Ascending aorta (tissue), 2 donors: ENCODE data around the gene RAD51B. TPM values are rescaled to one million over a fixed set of nuclear protein-coding genes. Genes with fewer than 3 reads are reported as not detected.
A peak's percentile ranks its signal among the peaks of the same experiment; 100 is the strongest.

Experiments
- DNase-seq, 2 donors: peaks; one replicate each; pipeline ENCODE4 v3.0.0-alpha.2; 2019; ENCODE audit warnings: low spot score in 2 of 2
- H3K27ac ChIP-seq, 2 donors: fragments of 200-600 bp; sonication (generic); one replicate each; pipeline ENCODE4 v1.5.1; 2016 to 2017; ENCODE audit warnings: mild to moderate bottlenecking in 1 of 2
- H3K27me3 ChIP-seq: fragments of 200-600 bp; sonication (generic); one replicate; pipeline ENCODE4 v1.5.1; 2017
- H3K36me3 ChIP-seq, 2 donors: fragments of 200-600 bp; sonication (generic); one replicate each; pipeline ENCODE4 v1.5.1; 2016
- H3K4me1 ChIP-seq, 2 donors: fragments of 200-600 bp; sonication (generic); one replicate each; pipeline ENCODE4 v1.5.1; 2016 to 2017; ENCODE audit warnings: mild to moderate bottlenecking in 1 of 2
- H3K4me3 ChIP-seq, 2 donors: fragments of 200-600 bp; sonication (generic); one replicate each; pipeline ENCODE4 v1.5.1; 2016 to 2017; ENCODE audit warnings: mild to moderate bottlenecking in 1 of 2
- H3K9me3 ChIP-seq, 2 donors: fragments of 200-600 bp; sonication (generic); one replicate each; pipeline ENCODE4 v1.5.1; 2016
- CTCF ChIP-seq, 3 experiments: fragments of 200-600 bp in 2 of 3; fragments of 450-650 bp in 1 of 3; sonication (generic) in 2 of 3; IDR thresholded peaks; one replicate each; pipeline ENCODE4 v1.5.1; 2016 to 2019; ENCODE audit warnings: antibody characterized with exemption in 3 of 3, mild to moderate bottlenecking in 1 of 3, moderate library complexity in 1 of 3
- intact Hi-C: fragments of 100-400 bp; cut with DNase I; formaldehyde crosslinking; loops from one replicate; pipeline ENCODE4 v1.15.1; 2023
- total RNA-seq: library from RNA; depleted of rRNA; stranded (reverse); fragments of >200 nt; gene quantifications from one replicate; pipeline ENCODE4 v1.1.0, GENCODE V29; 2016

RAD51B gene
- total RNA-seq, 1 donor from 2014 or later, result not detected

- no peaks in the 10 kb centered on the region for H3K9me3 ChIP-seq
- DNase-seq, result no peak
- intact Hi-C loops, result no loop called here
- H3K36me3 ChIP-seq, result no peaks in the 10 kb centered on the region
- TF ChIP-seq CTCF (IDR thresholded peaks at IDR 0.05), result no peak
- no peaks in the 10 kb centered on the region for H3K27me3 ChIP-seq
- H3K4me3 ChIP-seq, result no peak overlapping the region
- H3K4me1 ChIP-seq, result peaks cover 0 to 17% of the 10 kb centered on the region in 2 donors
- peak overlapping the region; percentile 60 to 74 for H3K27ac ChIP-seq
Measured at GRCh38 chr14:68735856-68736255, 916.3 kb downstream of the RAD51B start.

GRCh38 chr14:68736471-68736871, 916.9 kb downstream of the RAD51B start:
- no peaks in the 10 kb centered on the region for H3K27me3 ChIP-seq
- no peak for DNase-seq
- peak overlapping the region; percentile 60 to 74 for H3K27ac ChIP-seq
- no peaks in the 10 kb centered on the region for H3K36me3 ChIP-seq
- H3K9me3 ChIP-seq, result no peaks in the 10 kb centered on the region
- peaks cover 0 to 17% of the 10 kb centered on the region in 2 donors for H3K4me1 ChIP-seq
- TF ChIP-seq CTCF (IDR thresholded peaks at IDR 0.05), result no peak
- no peak overlapping the region for H3K4me3 ChIP-seq
- intact Hi-C loops, result no loop called here

GRCh38 chr14:68737086-68737485, 917.5 kb downstream of the RAD51B start:
- intact Hi-C loops, result no loop called here
- Histone ChIP-seq H3K9me3 (no peaks in the 10 kb centered on the region), H3K4me3 (no peak overlapping the region), H3K36me3 (no peaks in the 10 kb centered on the region), H3K27me3 (no peaks in the 10 kb centered on the region), H3K4me1 (peaks cover 0 to 17% of the 10 kb centered on the region in 2 donors), H3K27ac (peak overlapping the region; percentile 60 to 74)
- DNase-seq, result no peak
- no peak for TF ChIP-seq CTCF (IDR thresholded peaks at IDR 0.05)

GRCh38 chr14:68738559-68738958, 919.0 kb downstream of the RAD51B start:
- intact Hi-C loops, result no loop called here
- DNase-seq, result no peak
- no peak overlapping the region for H3K4me3 ChIP-seq

GRCh38 chr14:68739701-68740100, 920.1 kb downstream of the RAD51B start:
- no peak for DNase-seq
- intact Hi-C loops, result no loop called here

More at GRCh38 chr14:68738559-68738958, 919.0 kb downstream of the RAD51B start:
- Histone ChIP-seq H3K4me1 (peaks cover 0 to 17% of the 10 kb centered on the region in 2 donors), H3K9me3 (no peaks in the 10 kb centered on the region), H3K27me3 (no peaks in the 10 kb centered on the region), H3K36me3 (no peaks in the 10 kb centered on the region), H3K27ac (no peak overlapping the region)
- TF ChIP-seq CTCF (IDR thresholded peaks at IDR 0.05), result no peak

More at GRCh38 chr14:68739701-68740100, 920.1 kb downstream of the RAD51B start:
- no peak overlapping the region for H3K4me3 ChIP-seq
- H3K4me1 ChIP-seq, result peaks cover 0 to 17% of the 10 kb centered on the region in 2 donors
- no peak overlapping the region for H3K27ac ChIP-seq
- H3K36me3 ChIP-seq, result no peaks in the 10 kb centered on the region
- no peaks in the 10 kb centered on the region for H3K27me3 ChIP-seq
- TF ChIP-seq CTCF (IDR thresholded peaks at IDR 0.05), result no peak
- no peaks in the 10 kb centered on the region for H3K9me3 ChIP-seq
